ENCODE results near the gene DPYD.

DNA sequence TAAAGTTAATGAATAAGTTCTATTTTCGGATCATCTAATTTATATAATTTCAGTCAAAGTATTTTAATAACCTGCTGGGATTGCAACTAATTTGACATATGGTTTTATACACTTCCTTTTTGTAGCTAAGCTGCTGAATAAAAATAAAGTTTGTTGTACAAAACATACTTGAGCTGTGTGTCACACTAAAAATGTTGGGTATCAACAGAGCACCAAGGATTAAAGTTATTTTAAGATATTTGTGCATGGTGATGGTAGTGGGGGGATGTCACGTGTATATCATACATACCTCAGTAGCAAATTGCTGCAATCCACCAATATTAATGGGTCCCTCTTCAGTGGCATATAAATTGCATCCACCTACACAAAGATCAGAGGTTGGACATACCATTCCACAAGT, 199.6 kb downstream of the DPYD start:
- TF ChIP-seq, protein P1, sequence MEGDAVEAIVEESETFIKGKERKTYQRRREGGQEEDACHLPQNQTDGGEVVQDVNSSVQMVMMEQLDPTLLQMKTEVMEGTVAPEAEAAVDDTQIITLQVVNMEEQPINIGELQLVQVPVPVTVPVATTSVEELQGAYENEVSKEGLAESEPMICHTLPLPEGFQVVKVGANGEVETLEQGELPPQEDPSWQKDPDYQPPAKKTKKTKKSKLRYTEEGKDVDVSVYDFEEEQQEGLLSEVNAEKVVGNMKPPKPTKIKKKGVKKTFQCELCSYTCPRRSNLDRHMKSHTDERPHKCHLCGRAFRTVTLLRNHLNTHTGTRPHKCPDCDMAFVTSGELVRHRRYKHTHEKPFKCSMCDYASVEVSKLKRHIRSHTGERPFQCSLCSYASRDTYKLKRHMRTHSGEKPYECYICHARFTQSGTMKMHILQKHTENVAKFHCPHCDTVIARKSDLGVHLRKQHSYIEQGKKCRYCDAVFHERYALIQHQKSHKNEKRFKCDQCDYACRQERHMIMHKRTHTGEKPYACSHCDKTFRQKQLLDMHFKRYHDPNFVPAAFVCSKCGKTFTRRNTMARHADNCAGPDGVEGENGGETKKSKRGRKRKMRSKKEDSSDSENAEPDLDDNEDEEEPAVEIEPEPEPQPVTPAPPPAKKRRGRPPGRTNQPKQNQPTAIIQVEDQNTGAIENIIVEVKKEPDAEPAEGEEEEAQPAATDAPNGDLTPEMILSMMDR (IDR thresholded peaks at IDR 0.05), result no peak
- TF ChIP-seq EP300 (IDR thresholded peaks at IDR 0.05), result no peak
- no peak for TF ChIP-seq POLR2A (IDR thresholded peaks at IDR 0.05)

Measured in tibial nerve (tissue), 4 donors.